ENCODE measurements around the gene CTNND2.

GRCh38 chr5:11878814-11879213 lies 25.4 kb downstream of the CTNND2 start:
- TF ChIP-seq, protein P1, sequence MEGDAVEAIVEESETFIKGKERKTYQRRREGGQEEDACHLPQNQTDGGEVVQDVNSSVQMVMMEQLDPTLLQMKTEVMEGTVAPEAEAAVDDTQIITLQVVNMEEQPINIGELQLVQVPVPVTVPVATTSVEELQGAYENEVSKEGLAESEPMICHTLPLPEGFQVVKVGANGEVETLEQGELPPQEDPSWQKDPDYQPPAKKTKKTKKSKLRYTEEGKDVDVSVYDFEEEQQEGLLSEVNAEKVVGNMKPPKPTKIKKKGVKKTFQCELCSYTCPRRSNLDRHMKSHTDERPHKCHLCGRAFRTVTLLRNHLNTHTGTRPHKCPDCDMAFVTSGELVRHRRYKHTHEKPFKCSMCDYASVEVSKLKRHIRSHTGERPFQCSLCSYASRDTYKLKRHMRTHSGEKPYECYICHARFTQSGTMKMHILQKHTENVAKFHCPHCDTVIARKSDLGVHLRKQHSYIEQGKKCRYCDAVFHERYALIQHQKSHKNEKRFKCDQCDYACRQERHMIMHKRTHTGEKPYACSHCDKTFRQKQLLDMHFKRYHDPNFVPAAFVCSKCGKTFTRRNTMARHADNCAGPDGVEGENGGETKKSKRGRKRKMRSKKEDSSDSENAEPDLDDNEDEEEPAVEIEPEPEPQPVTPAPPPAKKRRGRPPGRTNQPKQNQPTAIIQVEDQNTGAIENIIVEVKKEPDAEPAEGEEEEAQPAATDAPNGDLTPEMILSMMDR (IDR thresholded peaks at IDR 0.05; ENCODE audit: low read depth, low read length, missing input control) = no peak
- TF ChIP-seq GABPA (IDR thresholded peaks at IDR 0.05 in 1 of 2, conservative IDR thresholded peaks at IDR 0.05 in 1 of 2) (no peak), JUND (IDR thresholded peaks at IDR 0.05) (no peak), SP1 (IDR thresholded peaks at IDR 0.05) (no peak), TAF1 (conservative IDR thresholded peaks at IDR 0.05) (no peak), RXRA (IDR thresholded peaks at IDR 0.05) (no peak), YY1 (IDR thresholded peaks at IDR 0.05) (no peak)
- TF ChIP-seq, protein P2, sequence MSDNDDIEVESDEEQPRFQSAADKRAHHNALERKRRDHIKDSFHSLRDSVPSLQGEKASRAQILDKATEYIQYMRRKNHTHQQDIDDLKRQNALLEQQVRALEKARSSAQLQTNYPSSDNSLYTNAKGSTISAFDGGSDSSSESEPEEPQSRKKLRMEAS (IDR thresholded peaks at IDR 0.05) = no peak
